PC-9 (cell line): ENCODE measurements around the gene ZNF124. TPM values are rescaled to one million over a fixed set of nuclear protein-coding genes. Genes with fewer than 3 reads are reported as not detected.
A peak's percentile ranks its signal among the peaks of the same experiment; 100 is the strongest.

ENCODE experiments used
- BruUV-seq: library from RNA; stranded (reverse); fragments of 400-500 nt; replicated peaks from 2 replicates; lab custom pipeline; 2021; lab: Mats Ljungman, UMichigan
- CTCF ChIA-PET: fragments of 300-600 bp; sonication (Branson Sonifier 250); formaldehyde crosslinking; loops from one replicate; lab custom pipeline; 2022; ENCODE audit warnings: antibody characterized with exemption; lab: Charles Lee
- POLR2A ChIA-PET: fragments of 300-600 bp; sonication (Branson Sonifier 250); formaldehyde crosslinking; loops from one replicate; lab custom pipeline; 2022; ENCODE audit warnings: antibody characterized with exemption; ENCODE audit not compliant: unreplicated experiment; lab: Charles Lee
- DNase-seq, 2 experiments: peaks; one replicate each; pipeline versions ENCODE4 v3.0.0 to v3.0.0-alpha.2; 2015 to 2022; ENCODE audit warnings: mixed read lengths in 1 of 2
- H2AFZ ChIP-seq: fragments of 200-600 bp; sonication (generic); 2 replicates; pipeline ENCODE4 v1.8.1; 2017; ENCODE audit warnings: antibody characterized with exemption
- H3F3A ChIP-seq: fragments of 200-600 bp; sonication (generic); 2 replicates; pipeline ENCODE4 v1.8.1; 2017; ENCODE audit warnings: antibody characterized with exemption, mild to moderate bottlenecking, low read depth; ENCODE audit not compliant: insufficient read depth
- H3K27ac ChIP-seq: fragments of 200-600 bp; sonication (generic); 2 replicates; pipeline ENCODE4 v1.6.1; 2016; ENCODE audit warnings: mixed run types
- H3K27me3 ChIP-seq: fragments of 200-600 bp; sonication (generic); 2 replicates; pipeline ENCODE4 v1.6.1; 2016; ENCODE audit warnings: low read depth, mixed run types; ENCODE audit not compliant: insufficient read depth
- H3K36me3 ChIP-seq: fragments of 200-600 bp; sonication (generic); 2 replicates; pipeline ENCODE4 v1.6.1; 2016; ENCODE audit warnings: low read depth, mixed run types
- H3K4me1 ChIP-seq: fragments of 200-600 bp; sonication (generic); replicated peaks from 2 replicates; pipeline ENCODE4 v1.6.1; 2016; ENCODE audit warnings: mixed run types; ENCODE audit not compliant: insufficient read depth
- H3K4me2 ChIP-seq: fragments of 200-600 bp; sonication (generic); 2 replicates; pipeline ENCODE4 v1.6.1; 2017; ENCODE audit warnings: mixed run types
- H3K4me3 ChIP-seq: fragments of 200-600 bp; sonication (generic); 2 replicates; pipeline ENCODE4 v1.6.1; 2016; ENCODE audit warnings: mixed run types
- H3K79me2 ChIP-seq: fragments of 200-600 bp; sonication (generic); 2 replicates; pipeline ENCODE4 v1.6.1; 2017; ENCODE audit warnings: low read depth, mixed run types
- H3K9me2 ChIP-seq: fragments of 200-600 bp; sonication (generic); 2 replicates; pipeline ENCODE4 v1.8.1; 2017; ENCODE audit warnings: mild to moderate bottlenecking; ENCODE audit not compliant: insufficient read depth
- H3K9me3 ChIP-seq: fragments of 200-600 bp; sonication (generic); 2 replicates; pipeline ENCODE4 v1.8.1; 2016; ENCODE audit warnings: low read depth; ENCODE audit not compliant: insufficient read depth
- H4K20me1 ChIP-seq: fragments of 200-600 bp; sonication (generic); 2 replicates; pipeline ENCODE4 v1.8.1; 2017; ENCODE audit not compliant: insufficient read depth
- EZH2 ChIP-seq: fragments of 200-600 bp; sonication (generic); IDR thresholded peaks from 2 replicates; pipeline ENCODE4 v1.8.0; 2017; ENCODE audit warnings: antibody characterized with exemption, low read depth
- intact Hi-C: fragments of 100-400 bp; cut with micrococcal nuclease; formaldehyde crosslinking; loops from one replicate; pipeline ENCODE4 v1.10.0; 2022; ENCODE audit not compliant: unreplicated experiment
- total RNA-seq: library from RNA; stranded (reverse); gene quantifications from 2 replicates; pipeline ENCODE4 v1.2.3, GENCODE V29; 2021
- TF ChIP-seq, protein P1 (sequence below): fragments of 200-600 bp; sonication (generic); conservative IDR thresholded peaks from 2 replicates; pipeline ENCODE4 v1.6.1; 2017; ENCODE audit warnings: mixed run types, antibody characterized with exemption, mild to moderate bottlenecking, moderate library complexity

ZNF124 gene
- total RNA-seq, 1 experiment from 2014 or later = 9.5 TPM

DNA sequence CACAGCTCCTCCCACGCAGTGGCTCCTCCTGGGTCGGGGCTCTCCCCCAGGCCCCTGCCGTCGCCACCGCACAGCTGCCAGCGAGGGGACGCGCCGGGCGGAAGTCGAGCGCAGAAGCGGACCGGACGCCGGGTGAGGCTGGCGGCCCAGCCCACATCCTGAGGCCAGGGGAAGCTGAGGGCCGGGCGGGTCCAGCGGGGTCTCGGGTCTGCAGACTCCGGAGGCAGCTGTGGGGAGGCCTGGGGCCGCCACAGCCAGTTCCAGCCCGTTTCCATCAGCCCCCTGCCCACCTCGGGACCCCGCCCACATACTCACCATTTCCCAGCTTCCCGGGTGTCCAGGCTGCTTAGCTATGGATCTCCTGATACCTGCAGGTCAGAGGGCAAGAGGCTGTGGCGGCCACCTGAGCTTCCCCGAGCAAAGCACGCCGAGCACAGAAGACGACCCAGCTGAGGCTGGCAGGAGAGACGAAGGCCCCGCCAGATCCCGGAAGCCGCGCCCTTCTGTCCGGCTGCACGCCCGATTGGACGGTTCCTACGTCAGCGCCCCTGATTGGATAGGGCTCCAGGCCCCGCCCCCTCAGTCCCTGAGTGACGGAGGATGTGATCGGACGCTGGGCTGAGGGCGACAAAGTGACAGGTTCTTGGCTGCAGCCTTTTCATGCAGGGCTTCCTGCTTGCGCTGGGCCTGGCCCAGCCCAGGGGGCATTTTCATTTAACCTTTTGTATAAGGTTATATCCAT, 38.7 kb upstream of the ZNF124 start:
- ChIA-PET POLR2A (no interaction called here), CTCF (no interaction called here)
- peaks cover 28% of the 10 kb centered on the region for H3K79me2 ChIP-seq
- BruUV-seq = no TSS peak
- peaks cover 9% of the 10 kb centered on the region; the same call in 1 of the 2 replicates for H3K4me1 ChIP-seq
- H4K20me1 ChIP-seq = no peaks in the 10 kb centered on the region; the same call in 1 of the 2 replicates
- H3K9me2 ChIP-seq = no peaks in the 10 kb centered on the region
- peak overlapping the region; percentile 90 for H3K4me3 ChIP-seq
- intact Hi-C loops = loop anchor here (1.0 to 2.0 kb wide), 3 partner anchors 120 to 279 kb away; partner anchors contain the start of genes AHCTF1, ZNF496 and ZNF695
- peak overlapping the region; percentile 89 for H2AFZ ChIP-seq
- H3K36me3 ChIP-seq = no peaks in the 10 kb centered on the region
- H3F3A ChIP-seq = no peaks in the 10 kb centered on the region
- H3K9me3 ChIP-seq = no peaks in the 10 kb centered on the region
- H3K4me2 ChIP-seq = peak overlapping the region; percentile 95
- peak; percentile 84 to 96 for DNase-seq
- no peaks in the 10 kb centered on the region for H3K27me3 ChIP-seq
- no peak for TF ChIP-seq EZH2
- TF ChIP-seq, protein P1, sequence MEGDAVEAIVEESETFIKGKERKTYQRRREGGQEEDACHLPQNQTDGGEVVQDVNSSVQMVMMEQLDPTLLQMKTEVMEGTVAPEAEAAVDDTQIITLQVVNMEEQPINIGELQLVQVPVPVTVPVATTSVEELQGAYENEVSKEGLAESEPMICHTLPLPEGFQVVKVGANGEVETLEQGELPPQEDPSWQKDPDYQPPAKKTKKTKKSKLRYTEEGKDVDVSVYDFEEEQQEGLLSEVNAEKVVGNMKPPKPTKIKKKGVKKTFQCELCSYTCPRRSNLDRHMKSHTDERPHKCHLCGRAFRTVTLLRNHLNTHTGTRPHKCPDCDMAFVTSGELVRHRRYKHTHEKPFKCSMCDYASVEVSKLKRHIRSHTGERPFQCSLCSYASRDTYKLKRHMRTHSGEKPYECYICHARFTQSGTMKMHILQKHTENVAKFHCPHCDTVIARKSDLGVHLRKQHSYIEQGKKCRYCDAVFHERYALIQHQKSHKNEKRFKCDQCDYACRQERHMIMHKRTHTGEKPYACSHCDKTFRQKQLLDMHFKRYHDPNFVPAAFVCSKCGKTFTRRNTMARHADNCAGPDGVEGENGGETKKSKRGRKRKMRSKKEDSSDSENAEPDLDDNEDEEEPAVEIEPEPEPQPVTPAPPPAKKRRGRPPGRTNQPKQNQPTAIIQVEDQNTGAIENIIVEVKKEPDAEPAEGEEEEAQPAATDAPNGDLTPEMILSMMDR = no peak
- 0 out of 2 replicates have a peak overlapping the region, but pooled peaks have one; percentile 34 for H3K27ac ChIP-seq

DNA sequence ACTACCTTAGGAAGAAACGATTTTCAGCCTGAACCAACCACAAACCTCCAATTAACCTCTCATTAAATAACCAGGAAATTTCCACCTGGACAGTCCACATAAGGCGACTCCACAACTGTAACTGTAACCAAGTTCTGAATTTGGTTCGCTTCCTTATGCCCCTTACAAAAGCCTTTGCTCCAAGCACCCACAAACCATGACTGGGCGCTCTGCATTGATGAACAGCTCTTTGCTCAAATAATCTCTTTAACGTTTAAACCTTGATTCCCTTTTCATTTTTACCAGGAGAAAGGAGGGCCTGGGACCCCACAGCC, 38.2 kb upstream of the ZNF124 start:
- H3K27ac ChIP-seq = 0 out of 2 replicates have a peak overlapping the region, but pooled peaks have one; percentile 34
- H3K36me3 ChIP-seq = no peaks in the 10 kb centered on the region
- no peaks in the 10 kb centered on the region; the same call in 1 of the 2 replicates for H4K20me1 ChIP-seq
- DNase-seq = no peak
- H3K4me1 ChIP-seq = peaks cover 9% of the 10 kb centered on the region; the same call in 1 of the 2 replicates
- intact Hi-C loops = loop anchor here (1.0 to 2.0 kb wide), 2 partner anchors 121 to 202 kb away; partner anchors contain the start of genes ZNF496 and ZNF695
- BruUV-seq = no TSS peak
- peaks cover 28% of the 10 kb centered on the region for H3K79me2 ChIP-seq
- TF ChIP-seq EZH2 = no peak
- TF ChIP-seq, protein P1 = no peak
- no peaks in the 10 kb centered on the region for H3F3A ChIP-seq
- H3K9me2 ChIP-seq = no peaks in the 10 kb centered on the region
- peak overlapping the region; percentile 89 for H2AFZ ChIP-seq
- peak overlapping the region; percentile 95 for H3K4me2 ChIP-seq
- H3K4me3 ChIP-seq = peak overlapping the region; percentile 90
- ChIA-PET POLR2A (no interaction called here), CTCF (no interaction called here)
- H3K9me3 ChIP-seq = no peaks in the 10 kb centered on the region
- no peaks in the 10 kb centered on the region for H3K27me3 ChIP-seq

DNA sequence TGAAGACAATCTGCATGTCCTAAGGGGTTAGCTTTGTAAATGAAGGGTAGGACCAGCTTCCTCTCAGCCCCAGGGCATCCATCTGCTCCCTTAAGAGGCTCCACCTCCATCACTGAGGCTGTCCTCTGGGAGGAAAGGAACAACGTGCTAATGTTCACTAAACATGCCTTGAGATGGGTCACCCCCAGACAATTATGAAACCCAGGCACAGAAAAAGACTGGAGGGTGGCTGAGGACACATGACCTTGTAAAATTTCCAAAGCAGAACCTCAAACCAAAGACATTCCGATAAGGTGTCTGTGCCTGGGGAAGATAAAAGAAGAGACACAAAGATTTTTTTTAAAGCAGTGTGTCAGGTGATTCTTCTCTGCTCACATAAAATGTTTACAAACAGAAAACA, 37.6 kb upstream of the ZNF124 start:
- peak overlapping the region; percentile 89; the same call in 1 of the 2 replicates for H2AFZ ChIP-seq
- peaks cover 9% of the 10 kb centered on the region; the same call in 1 of the 2 replicates for H3K4me1 ChIP-seq
- H3K36me3 ChIP-seq = no peaks in the 10 kb centered on the region
- H3K27me3 ChIP-seq = no peaks in the 10 kb centered on the region
- H4K20me1 ChIP-seq = no peaks in the 10 kb centered on the region; the same call in 1 of the 2 replicates
- POLR2A ChIA-PET = interaction anchor here (0.7 kb wide), 1 partner anchor 27 kb away, joined by 5 read pairs; no protein-coding TSS in a partner anchor
- H3K27ac ChIP-seq = no peak overlapping the region
- intact Hi-C loops = no loop called here
- H3K9me3 ChIP-seq = no peaks in the 10 kb centered on the region
- no peaks in the 10 kb centered on the region for H3K9me2 ChIP-seq
- CTCF ChIA-PET = no interaction called here
- TSS peak; percentile 51 for BruUV-seq
- peaks cover 28% of the 10 kb centered on the region for H3K79me2 ChIP-seq
- H3K4me3 ChIP-seq = peak overlapping the region; percentile 90; the same call in 1 of the 2 replicates
- DNase-seq = no peak
- no peaks in the 10 kb centered on the region for H3F3A ChIP-seq
- TF ChIP-seq, protein P1 = no peak
- TF ChIP-seq EZH2 = no peak
- H3K4me2 ChIP-seq = peak overlapping the region; percentile 95
